ENCODE data around the gene WAPL. TPM values are rescaled to one million over a fixed set of nuclear protein-coding genes. Genes with fewer than 3 reads are reported as not detected.
A peak's percentile ranks its signal among the peaks of the same experiment; 100 is the strongest.
"Not testable (repeated sequence)": the region's sequence is repeated elsewhere in the genome, so short reads cannot be mapped to it uniquely, and the experiment has no call there.

The WAPL gene
- total RNA-seq, 2 experiments from 2014 or later = 34.3 TPM

GRCh38 chr10:86526606-86527005, 5.0 kb upstream of the WAPL start:
- H3K4me1 ChIP-seq (ENCODE audit: insufficient read depth, low read length) = peaks cover 17% of the 10 kb centered on the region
- no peaks in the 10 kb centered on the region for H3K27me3 Mint-ChIP-seq
- no peaks in the 10 kb centered on the region for H3K36me3 ChIP-seq (ENCODE audit: insufficient read depth, low read length)
- POLR2A ChIA-PET = no interaction called here
- no peaks in the 10 kb centered on the region for H3K27me3 ChIP-seq (ENCODE audit: control insufficient read depth in 1 of 2, insufficient read depth in 2 of 2, low read length in 2 of 2)
- H3K4me3 ChIP-seq (ENCODE audit: low read length) = no peak overlapping the region
- no peak overlapping the region for H3K27ac ChIP-seq (ENCODE audit: low read depth in 1 of 2, low read length in 2 of 2)
- intact Hi-C loops (cut with DNase I, micrococcal nuclease) = loop anchor here in 1 of 2 experiments (10.0 kb wide), 1 partner anchor 568 kb away; the partner anchor contains the start of genes GLUD1 and SHLD2
- no peaks in the 10 kb centered on the region for H3K9me3 Mint-ChIP-seq
- CTCF ChIA-PET = no interaction called here
- H3K4me1 Mint-ChIP-seq (ENCODE audit: low read depth) = peaks cover 33% of the 10 kb centered on the region
- no peak overlapping the region for H3K4me3 Mint-ChIP-seq
- ATAC-seq (ENCODE audit: poor library complexity) (no peak), DNase-seq (no peak)
- H3K27ac Mint-ChIP-seq = no peak overlapping the region
- peaks cover 7% of the 10 kb centered on the region for H3K36me3 Mint-ChIP-seq (ENCODE audit: low read depth)
- no peaks in the 10 kb centered on the region for H3K9me3 ChIP-seq (ENCODE audit: control insufficient read depth in 1 of 2, insufficient read depth in 1 of 2, low read length in 2 of 2)
- TF ChIP-seq, protein P1, sequence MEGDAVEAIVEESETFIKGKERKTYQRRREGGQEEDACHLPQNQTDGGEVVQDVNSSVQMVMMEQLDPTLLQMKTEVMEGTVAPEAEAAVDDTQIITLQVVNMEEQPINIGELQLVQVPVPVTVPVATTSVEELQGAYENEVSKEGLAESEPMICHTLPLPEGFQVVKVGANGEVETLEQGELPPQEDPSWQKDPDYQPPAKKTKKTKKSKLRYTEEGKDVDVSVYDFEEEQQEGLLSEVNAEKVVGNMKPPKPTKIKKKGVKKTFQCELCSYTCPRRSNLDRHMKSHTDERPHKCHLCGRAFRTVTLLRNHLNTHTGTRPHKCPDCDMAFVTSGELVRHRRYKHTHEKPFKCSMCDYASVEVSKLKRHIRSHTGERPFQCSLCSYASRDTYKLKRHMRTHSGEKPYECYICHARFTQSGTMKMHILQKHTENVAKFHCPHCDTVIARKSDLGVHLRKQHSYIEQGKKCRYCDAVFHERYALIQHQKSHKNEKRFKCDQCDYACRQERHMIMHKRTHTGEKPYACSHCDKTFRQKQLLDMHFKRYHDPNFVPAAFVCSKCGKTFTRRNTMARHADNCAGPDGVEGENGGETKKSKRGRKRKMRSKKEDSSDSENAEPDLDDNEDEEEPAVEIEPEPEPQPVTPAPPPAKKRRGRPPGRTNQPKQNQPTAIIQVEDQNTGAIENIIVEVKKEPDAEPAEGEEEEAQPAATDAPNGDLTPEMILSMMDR (IDR thresholded peaks at IDR 0.05) = no peak

DNA sequence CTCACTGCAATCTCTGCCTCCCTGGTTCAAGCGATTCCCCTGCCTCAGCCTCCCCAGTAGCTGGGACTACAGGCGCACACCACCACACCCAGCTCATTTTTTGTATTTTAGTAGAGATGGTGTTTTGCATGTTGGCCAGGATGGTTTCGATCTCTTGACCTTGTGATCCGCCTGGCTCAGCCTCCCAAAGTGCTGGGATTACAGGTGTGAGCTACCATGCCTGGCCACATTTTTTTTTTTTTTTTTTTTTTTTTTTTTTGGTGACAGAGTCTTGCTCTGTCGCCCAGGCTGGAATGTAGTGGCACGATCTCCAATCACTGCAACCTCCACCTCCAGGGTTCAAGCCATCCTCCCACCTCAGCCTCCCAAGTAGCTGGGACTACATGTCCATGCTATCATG, 4.1 kb upstream of the WAPL start:
- H3K4me1 ChIP-seq (ENCODE audit: insufficient read depth, low read length) = peaks cover 20% of the 10 kb centered on the region
- H3K27me3 ChIP-seq (ENCODE audit: control insufficient read depth in 1 of 2, insufficient read depth in 2 of 2, low read length in 2 of 2); H3K9me3 ChIP-seq (ENCODE audit: control insufficient read depth in 1 of 2, insufficient read depth in 1 of 2, low read length in 2 of 2); H3K9me3 Mint-ChIP-seq; H3K27ac ChIP-seq (ENCODE audit: low read depth in 1 of 2, low read length in 2 of 2); ATAC-seq (ENCODE audit: poor library complexity); CTCF ChIA-PET; H3K4me3 Mint-ChIP-seq; H3K4me3 ChIP-seq (ENCODE audit: low read length); H3K36me3 ChIP-seq (ENCODE audit: insufficient read depth, low read length); DNase-seq; POLR2A ChIA-PET; H3K27me3 Mint-ChIP-seq; H3K27ac Mint-ChIP-seq: not testable (repeated sequence)
- Mint-ChIP-seq H3K36me3 (ENCODE audit: low read depth) (peaks cover 13% of the 10 kb centered on the region), H3K4me1 (ENCODE audit: low read depth) (peaks cover 35% of the 10 kb centered on the region)
- intact Hi-C loops (cut with DNase I, micrococcal nuclease) = loop anchor here in 1 of 2 experiments (10.0 kb wide), 1 partner anchor 569 kb away; the partner anchor contains the start of genes GLUD1 and SHLD2

GRCh38 chr10:86524225-86524962, 2.8 kb upstream of the WAPL start:
- POLR2A ChIA-PET = interaction anchor here (1.0 kb wide), 1 partner anchor 124 kb away, joined by 3 read pairs; no protein-coding TSS in a partner anchor

More at GRCh38 chr10:86524225-86524962, 2.8 kb upstream of the WAPL start:
- peak overlapping the region; percentile 60 for H3K27ac Mint-ChIP-seq
- Histone ChIP-seq H3K9me3 (ENCODE audit: control insufficient read depth in 1 of 2, insufficient read depth in 1 of 2, low read length in 2 of 2) (no peaks in the 10 kb centered on the region), H3K4me1 (ENCODE audit: insufficient read depth, low read length) (peaks cover 29% of the 10 kb centered on the region), H3K4me3 (ENCODE audit: low read length) (no peak overlapping the region), H3K36me3 (ENCODE audit: insufficient read depth, low read length) (no peaks in the 10 kb centered on the region), H3K27ac (ENCODE audit: low read depth in 1 of 2, low read length in 2 of 2) (no peak overlapping the region), H3K27me3 (ENCODE audit: control insufficient read depth in 1 of 2, insufficient read depth in 2 of 2, low read length in 2 of 2) (no peaks in the 10 kb centered on the region)
- H3K4me3 Mint-ChIP-seq = peak overlapping the region; percentile 46
- ATAC-seq (ENCODE audit: poor library complexity) = no peak
- DNase-seq = no peak
- peaks cover 45% of the 10 kb centered on the region for H3K4me1 Mint-ChIP-seq (ENCODE audit: low read depth)
- TF ChIP-seq, protein P1 (IDR thresholded peaks at IDR 0.05) = no peak
- H3K36me3 Mint-ChIP-seq (ENCODE audit: low read depth) = peaks cover 21% of the 10 kb centered on the region
- H3K9me3 Mint-ChIP-seq = no peaks in the 10 kb centered on the region
- no peaks in the 10 kb centered on the region for H3K27me3 Mint-ChIP-seq
- intact Hi-C loops (cut with DNase I, micrococcal nuclease) = loop anchor here (5.0 to 10.0 kb wide), 4 partner anchors 63 to 912 kb away; partner anchors contain the start of genes BMPR1A (in 1 of the 2), GLUD1 (in 1 of the 2) and SHLD2 (in 1 of the 2)
- CTCF ChIA-PET = interaction anchor here (1.0 kb wide), 2 partner anchors 61 to 124 kb away, joined by 3 read pairs; no protein-coding TSS in a partner anchor

Measured in CD4-positive, alpha-beta T cell (primary cell).